DND-41 (cell line): Measurements from ENCODE around the gene CFAP58.

Source experiments
- ATAC-seq: fragments of 200-7000 bp; cut with Tn5 transposase; 3 replicates; pipeline ENCODE4 v1.9.1; 2021; ENCODE audit warnings: low read depth; ENCODE audit not compliant: insufficient read depth
- DNase-seq: peaks from one replicate; pipeline ENCODE4 v3.0.0-alpha.2; 2020
- H2AFZ ChIP-seq: 2 replicates; pipeline ENCODE4 v1.6.0; 2012; ENCODE audit warnings: low read depth, low read length
- H3K27ac ChIP-seq: 2 replicates; pipeline ENCODE4 v1.5.1; 2012; ENCODE audit warnings: low read length, inconsistent platforms
- H3K27me3 ChIP-seq: fragments of 200-600 bp; sonication (generic); 2 replicates; pipeline ENCODE4 v1.6.0; 2012; ENCODE audit warnings: low read length, mild to moderate bottlenecking, inconsistent platforms; ENCODE audit not compliant: insufficient read depth, poor library complexity
- H3K36me3 ChIP-seq: 2 replicates; pipeline ENCODE4 v1.5.1; 2012; ENCODE audit warnings: low read length, inconsistent platforms; ENCODE audit not compliant: insufficient read depth
- H3K4me1 ChIP-seq: 2 replicates; pipeline ENCODE4 v1.5.1; 2012; ENCODE audit warnings: mild to moderate bottlenecking, low read length; ENCODE audit not compliant: insufficient read depth
- H3K4me2 ChIP-seq: 2 replicates; pipeline ENCODE4 v1.6.0; 2012; ENCODE audit warnings: mild to moderate bottlenecking, moderate library complexity, low read length, inconsistent platforms; ENCODE audit not compliant: insufficient read depth
- H3K4me3 ChIP-seq, 2 experiments: fragments of 200-600 bp in 1 of 2; shearing (Covaris generic) in 1 of 2; 2 replicates each; pipeline ENCODE4 v1.5.1; 2012 to 2016; ENCODE audit warnings: inconsistent platforms in 2 of 2, low read length in 2 of 2, mild to moderate bottlenecking in 2 of 2, low read depth in 1 of 2, moderate library complexity in 1 of 2
- H3K79me2 ChIP-seq: 2 replicates; pipeline ENCODE4 v1.6.0; 2012; ENCODE audit warnings: low read length, inconsistent platforms; ENCODE audit not compliant: insufficient read depth
- H3K9ac ChIP-seq: 2 replicates; pipeline ENCODE4 v1.6.0; 2012; ENCODE audit warnings: low read depth, mild to moderate bottlenecking, inconsistent platforms, low read length, moderate library complexity
- H3K9me3 ChIP-seq: 2 replicates; pipeline ENCODE4 v1.5.1; 2012; ENCODE audit warnings: low read length, moderate library complexity, mild to moderate bottlenecking, inconsistent platforms; ENCODE audit not compliant: insufficient read depth, severe bottlenecking
- H4K20me1 ChIP-seq: 2 replicates; pipeline ENCODE4 v1.6.0; 2012; ENCODE audit warnings: low read length; ENCODE audit not compliant: insufficient read depth
- CTCF ChIP-seq: IDR thresholded peaks from 2 replicates; pipeline ENCODE4 v1.5.1; 2012; ENCODE audit warnings: borderline replicate concordance, low read length, moderate library complexity, mild to moderate bottlenecking; ENCODE audit not compliant: poor library complexity, severe bottlenecking; ENCODE audit errors: extremely low read depth
- EZH2 ChIP-seq: IDR thresholded peaks from 3 replicates; pipeline ENCODE4 v1.6.1; 2012; ENCODE audit warnings: borderline replicate concordance, low read depth, mild to moderate bottlenecking, moderate library complexity, low read length, inconsistent platforms; ENCODE audit not compliant: severe bottlenecking

Gene CFAP58

GRCh38 chr10:104306897-104307296, 46.7 kb upstream of the CFAP58 start:
- no peak overlapping the region for H2AFZ ChIP-seq
- no peak overlapping the region for H3K27ac ChIP-seq
- peaks cover 28% of the 10 kb centered on the region for H4K20me1 ChIP-seq
- no peak overlapping the region for H3K9ac ChIP-seq
- no peaks in the 10 kb centered on the region for H3K27me3 ChIP-seq
- H3K4me1 ChIP-seq = no peaks in the 10 kb centered on the region
- no peaks in the 10 kb centered on the region for H3K79me2 ChIP-seq
- no peak for DNase-seq
- H3K4me3 ChIP-seq = no peak overlapping the region
- TF ChIP-seq CTCF (no peak), EZH2 (no peak)
- H3K9me3 ChIP-seq = no peaks in the 10 kb centered on the region
- ATAC-seq = no peak
- H3K36me3 ChIP-seq = peaks cover 17% of the 10 kb centered on the region; the same call in 1 of the 2 replicates
- H3K4me2 ChIP-seq = no peak overlapping the region

DNA sequence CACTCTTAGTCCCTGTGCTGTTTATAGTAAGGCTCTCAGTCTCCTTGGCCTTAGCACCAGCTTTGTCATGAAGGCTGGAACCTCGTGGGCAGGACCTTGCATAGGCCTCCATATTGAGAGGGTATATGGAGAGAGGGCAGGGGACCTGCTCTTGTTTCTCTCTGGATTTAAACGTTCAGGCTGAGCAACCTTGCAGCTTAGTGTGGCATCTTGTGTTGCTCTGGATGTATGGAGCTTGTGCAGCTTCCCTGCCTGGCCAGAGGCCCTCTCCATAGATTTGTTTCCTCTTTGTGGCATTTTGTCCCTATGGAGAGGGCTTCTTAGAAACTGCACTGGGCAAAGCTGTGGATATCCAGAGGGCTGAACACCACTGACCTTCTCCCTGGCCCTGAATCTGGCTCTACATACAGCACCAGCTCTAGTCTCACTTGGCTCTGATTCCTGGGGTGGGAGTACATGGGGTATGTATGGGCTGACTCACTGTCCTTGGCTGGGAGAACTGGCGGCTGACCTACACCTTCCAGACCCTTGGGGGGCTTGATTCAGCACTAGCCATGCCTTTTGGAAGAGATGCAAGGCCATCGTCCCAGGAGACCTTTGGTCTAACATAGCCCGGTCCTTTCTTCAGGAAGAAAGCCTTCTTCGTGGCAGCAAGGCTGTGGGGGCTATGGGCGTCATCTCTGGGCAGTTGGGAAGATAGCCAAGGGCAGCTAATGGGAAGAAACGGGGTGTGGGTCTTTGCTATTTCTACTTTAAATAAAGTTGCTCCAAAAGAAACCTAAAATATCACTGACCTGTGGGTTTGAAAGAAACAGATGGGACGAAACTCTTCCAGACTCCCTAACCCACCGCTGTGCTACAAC, 45.8 kb upstream of the CFAP58 start:
- DNase-seq (no peak), ATAC-seq (no peak)
- H3K27ac ChIP-seq = no peak overlapping the region
- no peaks in the 10 kb centered on the region for H3K79me2 ChIP-seq
- no peaks in the 10 kb centered on the region for H3K4me1 ChIP-seq
- TF ChIP-seq EZH2 (no peak), CTCF (no peak)
- H4K20me1 ChIP-seq = peaks cover 33% of the 10 kb centered on the region
- peaks cover 22% of the 10 kb centered on the region for H3K36me3 ChIP-seq
- no peak overlapping the region for H3K4me2 ChIP-seq
- H3K27me3 ChIP-seq = no peaks in the 10 kb centered on the region
- no peak overlapping the region for H2AFZ ChIP-seq
- no peak overlapping the region for H3K4me3 ChIP-seq
- no peaks in the 10 kb centered on the region for H3K9me3 ChIP-seq
- no peak overlapping the region for H3K9ac ChIP-seq

DNA sequence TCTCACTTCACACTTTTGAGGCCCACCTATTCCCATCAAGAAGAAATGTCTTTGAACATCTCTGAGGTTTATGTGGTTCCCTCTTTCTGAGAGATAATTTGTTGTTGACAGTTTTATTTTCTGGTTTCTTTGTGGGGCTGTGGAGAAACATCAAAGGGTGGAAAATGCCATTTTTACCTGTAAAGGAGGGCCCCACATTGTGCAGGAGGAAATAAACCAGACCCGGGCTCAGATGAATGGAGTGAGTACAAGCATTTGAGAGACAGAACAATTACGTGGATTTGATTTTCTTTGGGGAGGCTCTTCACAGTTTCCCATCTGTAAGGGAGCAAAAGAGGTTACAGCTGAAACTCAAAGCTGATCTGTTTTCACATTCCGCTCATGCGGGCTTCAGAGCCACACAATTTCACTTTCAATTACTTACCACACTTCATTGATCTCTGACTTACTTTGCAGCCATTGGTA, 45.2 kb upstream of the CFAP58 start:
- H3K4me2 ChIP-seq = no peak overlapping the region
- H2AFZ ChIP-seq = no peak overlapping the region
- TF ChIP-seq EZH2 = no peak
- TF ChIP-seq CTCF = no peak
- H3K4me1 ChIP-seq = no peaks in the 10 kb centered on the region
- H3K79me2 ChIP-seq = no peaks in the 10 kb centered on the region
- no peak overlapping the region for H3K27ac ChIP-seq
- H3K9ac ChIP-seq = no peak overlapping the region
- H3K9me3 ChIP-seq = no peaks in the 10 kb centered on the region
- DNase-seq (peak; percentile 40), ATAC-seq (peak; percentile 75)
- H4K20me1 ChIP-seq = peaks cover 39% of the 10 kb centered on the region
- no peak overlapping the region for H3K4me3 ChIP-seq
- H3K36me3 ChIP-seq = peaks cover 29% of the 10 kb centered on the region
- H3K27me3 ChIP-seq = no peaks in the 10 kb centered on the region
